ENCODE data around the gene ACER3.
A peak's percentile ranks its signal among the peaks of the same experiment; 100 is the strongest.
"Not testable (repeated sequence)": the region's sequence is repeated elsewhere in the genome, so short reads cannot be mapped to it uniquely, and the experiment has no call there.

The ACER3 gene

GRCh38 chr11:76827005-76827404, 33.7 kb upstream of the ACER3 start:
- H3K4me3 Mint-ChIP-seq; H3K36me3 Mint-ChIP-seq (ENCODE audit: low read depth); H3K27ac Mint-ChIP-seq; H3K9me3 Mint-ChIP-seq; H3K27me3 Mint-ChIP-seq: not testable (repeated sequence)
- intact Hi-C loops (cut with micrococcal nuclease), result loop anchor here (10.0 kb wide), 1 partner anchor 208 kb away; the partner anchor contains the start of gene B3GNT6
- H3K4me1 Mint-ChIP-seq (ENCODE audit: low read depth), result peaks cover 45% of the 10 kb centered on the region

- intact Hi-C loops (cut with micrococcal nuclease), result no loop called here
- Mint-ChIP-seq H3K27ac (peak overlapping the region; percentile 73), H3K36me3 (ENCODE audit: low read depth) (no peaks in the 10 kb centered on the region)
These were observed 29.9 kb upstream of the ACER3 start for GRCh38 chr11:76830639-76831327.

GRCh38 chr11:76831686-76832310, 28.9 kb upstream of the ACER3 start:
- no peaks in the 10 kb centered on the region for H3K9me3 Mint-ChIP-seq
- peak overlapping the region; percentile 73 for H3K27ac Mint-ChIP-seq
- H3K27me3 Mint-ChIP-seq, result no peaks in the 10 kb centered on the region
- intact Hi-C loops (cut with micrococcal nuclease), result no loop called here
- no peak overlapping the region for H3K4me3 Mint-ChIP-seq
- H3K36me3 Mint-ChIP-seq (ENCODE audit: low read depth), result no peaks in the 10 kb centered on the region
- peaks cover 26% of the 10 kb centered on the region for H3K4me1 Mint-ChIP-seq (ENCODE audit: low read depth)

More at GRCh38 chr11:76830639-76831327, 29.9 kb upstream of the ACER3 start:
- Mint-ChIP-seq H3K4me1 (ENCODE audit: low read depth) (peaks cover 31% of the 10 kb centered on the region), H3K27me3 (no peaks in the 10 kb centered on the region), H3K9me3 (no peaks in the 10 kb centered on the region), H3K4me3 (no peak overlapping the region)

- H3K4me1 Mint-ChIP-seq (ENCODE audit: low read depth), result peaks cover 26% of the 10 kb centered on the region
- intact Hi-C loops (cut with micrococcal nuclease), result no loop called here
- H3K27me3 Mint-ChIP-seq, result no peaks in the 10 kb centered on the region
- H3K36me3 Mint-ChIP-seq (ENCODE audit: low read depth), result no peaks in the 10 kb centered on the region
- no peaks in the 10 kb centered on the region for H3K9me3 Mint-ChIP-seq
- no peak overlapping the region for H3K4me3 Mint-ChIP-seq
- H3K27ac Mint-ChIP-seq, result peak overlapping the region; percentile 26
These were observed 28.4 kb upstream of the ACER3 start for GRCh38 chr11:76832361-76832760.

- no peaks in the 10 kb centered on the region for H3K27me3 Mint-ChIP-seq
- H3K27ac Mint-ChIP-seq, result no peak overlapping the region
- intact Hi-C loops (cut with micrococcal nuclease), result no loop called here
- H3K4me1 Mint-ChIP-seq (ENCODE audit: low read depth), result peaks cover 34% of the 10 kb centered on the region
- H3K36me3 Mint-ChIP-seq (ENCODE audit: low read depth), result no peaks in the 10 kb centered on the region
- H3K4me3 Mint-ChIP-seq, result no peak overlapping the region
- no peaks in the 10 kb centered on the region for H3K9me3 Mint-ChIP-seq
These were observed 26.6 kb upstream of the ACER3 start for GRCh38 chr11:76834151-76834550.

GRCh38 chr11:76835036-76835435, 25.7 kb upstream of the ACER3 start:
- H3K27me3 Mint-ChIP-seq, result no peaks in the 10 kb centered on the region
- no peaks in the 10 kb centered on the region for H3K9me3 Mint-ChIP-seq
- no peak overlapping the region for H3K4me3 Mint-ChIP-seq
- intact Hi-C loops (cut with micrococcal nuclease), result no loop called here
- H3K27ac Mint-ChIP-seq, result no peak overlapping the region
- no peaks in the 10 kb centered on the region for H3K36me3 Mint-ChIP-seq (ENCODE audit: low read depth)
- H3K4me1 Mint-ChIP-seq (ENCODE audit: low read depth), result peaks cover 38% of the 10 kb centered on the region

- H3K4me3 Mint-ChIP-seq, result no peak overlapping the region
- H3K9me3 Mint-ChIP-seq, result no peaks in the 10 kb centered on the region
- no peak overlapping the region for H3K27ac Mint-ChIP-seq
- H3K4me1 Mint-ChIP-seq (ENCODE audit: low read depth), result peaks cover 37% of the 10 kb centered on the region
- H3K27me3 Mint-ChIP-seq, result no peaks in the 10 kb centered on the region
- intact Hi-C loops (cut with micrococcal nuclease), result no loop called here
- H3K36me3 Mint-ChIP-seq (ENCODE audit: low read depth), result no peaks in the 10 kb centered on the region
These were observed 24.6 kb upstream of the ACER3 start for GRCh38 chr11:76835928-76836612.

GRCh38 chr11:76836613-76837291, 24.0 kb upstream of the ACER3 start:
- no peaks in the 10 kb centered on the region for H3K9me3 Mint-ChIP-seq
- intact Hi-C loops (cut with micrococcal nuclease), result no loop called here
- peaks cover 32% of the 10 kb centered on the region for H3K4me1 Mint-ChIP-seq (ENCODE audit: low read depth)
- peaks cover 4% of the 10 kb centered on the region for H3K27me3 Mint-ChIP-seq
- no peaks in the 10 kb centered on the region for H3K36me3 Mint-ChIP-seq (ENCODE audit: low read depth)
- H3K4me3 Mint-ChIP-seq, result no peak overlapping the region
- H3K27ac Mint-ChIP-seq, result no peak overlapping the region

- H3K4me1 Mint-ChIP-seq (ENCODE audit: low read depth), result peaks cover 21% of the 10 kb centered on the region
- intact Hi-C loops (cut with micrococcal nuclease), result no loop called here
- peak overlapping the region; percentile 40 for H3K27ac Mint-ChIP-seq
- H3K27me3 Mint-ChIP-seq, result peaks cover 5% of the 10 kb centered on the region
- H3K4me3 Mint-ChIP-seq, result no peak overlapping the region
- H3K9me3 Mint-ChIP-seq, result no peaks in the 10 kb centered on the region
- no peaks in the 10 kb centered on the region for H3K36me3 Mint-ChIP-seq (ENCODE audit: low read depth)
These were observed 22.7 kb upstream of the ACER3 start for GRCh38 chr11:76837696-76838677.

- H3K36me3 Mint-ChIP-seq (ENCODE audit: low read depth), result no peaks in the 10 kb centered on the region
- no peaks in the 10 kb centered on the region for H3K9me3 Mint-ChIP-seq
- no peak overlapping the region for H3K4me3 Mint-ChIP-seq
- H3K27me3 Mint-ChIP-seq, result peaks cover 5% of the 10 kb centered on the region
- peak overlapping the region; percentile 40 for H3K27ac Mint-ChIP-seq
- peaks cover 19% of the 10 kb centered on the region for H3K4me1 Mint-ChIP-seq (ENCODE audit: low read depth)
- intact Hi-C loops (cut with micrococcal nuclease), result no loop called here
These were observed 22.0 kb upstream of the ACER3 start for GRCh38 chr11:76838678-76839068.

- Mint-ChIP-seq H3K36me3 (ENCODE audit: low read depth) (no peaks in the 10 kb centered on the region), H3K9me3 (no peaks in the 10 kb centered on the region), H3K4me1 (ENCODE audit: low read depth) (peaks cover 21% of the 10 kb centered on the region), H3K4me3 (no peak overlapping the region), H3K27ac (peak overlapping the region; percentile 40), H3K27me3 (peaks cover 5% of the 10 kb centered on the region)
- intact Hi-C loops (cut with micrococcal nuclease), result no loop called here
These were observed 21.4 kb upstream of the ACER3 start for GRCh38 chr11:76839311-76839710.

- Mint-ChIP-seq H3K9me3 (no peaks in the 10 kb centered on the region), H3K27ac (no peak overlapping the region), H3K4me3 (no peak overlapping the region), H3K36me3 (ENCODE audit: low read depth) (no peaks in the 10 kb centered on the region), H3K4me1 (ENCODE audit: low read depth) (peaks cover 28% of the 10 kb centered on the region), H3K27me3 (peaks cover 5% of the 10 kb centered on the region)
- intact Hi-C loops (cut with micrococcal nuclease), result no loop called here
These were observed 18.7 kb upstream of the ACER3 start for GRCh38 chr11:76841923-76842452.

GRCh38 chr11:76843907-76844306, 16.8 kb upstream of the ACER3 start:
- no peaks in the 10 kb centered on the region for H3K36me3 Mint-ChIP-seq (ENCODE audit: low read depth)
- no peak overlapping the region for H3K4me3 Mint-ChIP-seq
- peaks cover 35% of the 10 kb centered on the region for H3K4me1 Mint-ChIP-seq (ENCODE audit: low read depth)
- H3K27me3 Mint-ChIP-seq, result peaks cover 7% of the 10 kb centered on the region
- intact Hi-C loops (cut with micrococcal nuclease), result no loop called here
- no peak overlapping the region for H3K27ac Mint-ChIP-seq
- no peaks in the 10 kb centered on the region for H3K9me3 Mint-ChIP-seq

All from dendritic cell treated with granulocyte-macrophage colony-stimulating factor and Interleukin-4, amounts not matched to agents 40 ng/mL and 50 ng/mL, for 4 days (primary cell).